Muscle layer of duodenum (tissue), 2 donors: ENCODE measurements around the gene IFNL1.

ENCODE experiments used
- H3K27ac ChIP-seq: one replicate; pipeline ENCODE4 v1.7.0; 2013; ENCODE audit warnings: mild to moderate bottlenecking, low read length
- H3K27me3 ChIP-seq: one replicate; pipeline ENCODE4 v1.7.0; 2013; ENCODE audit warnings: low read depth, mild to moderate bottlenecking, control low read depth, low read length
- H3K36me3 ChIP-seq, 2 donors: one replicate each; pipeline ENCODE4 v1.7.0; 2013; ENCODE audit warnings: low read length in 2 of 2, control low read depth in 1 of 2, mild to moderate bottlenecking in 1 of 2; ENCODE audit not compliant: insufficient read depth in 2 of 2, control insufficient read depth in 1 of 2
- H3K4me1 ChIP-seq, 2 donors: one replicate each; pipeline ENCODE4 v1.7.0; 2013; ENCODE audit warnings: low read length in 2 of 2, mild to moderate bottlenecking in 2 of 2, control low read depth in 1 of 2, moderate library complexity in 1 of 2; ENCODE audit not compliant: insufficient read depth in 2 of 2, control insufficient read depth in 1 of 2
- H3K4me3 ChIP-seq, 2 donors: one replicate each; pipeline ENCODE4 v1.7.0; 2013; ENCODE audit warnings: low read length in 2 of 2, low read depth in 1 of 2, mild to moderate bottlenecking in 1 of 2
- H3K9me3 ChIP-seq, 2 donors: one replicate each; pipeline ENCODE4 v1.7.0; 2013; ENCODE audit warnings: low read length in 2 of 2, control low read depth in 1 of 2, mild to moderate bottlenecking in 1 of 2; ENCODE audit not compliant: control insufficient read depth in 1 of 2
- donor health status: healthy.

The IFNL1 gene

DNA sequence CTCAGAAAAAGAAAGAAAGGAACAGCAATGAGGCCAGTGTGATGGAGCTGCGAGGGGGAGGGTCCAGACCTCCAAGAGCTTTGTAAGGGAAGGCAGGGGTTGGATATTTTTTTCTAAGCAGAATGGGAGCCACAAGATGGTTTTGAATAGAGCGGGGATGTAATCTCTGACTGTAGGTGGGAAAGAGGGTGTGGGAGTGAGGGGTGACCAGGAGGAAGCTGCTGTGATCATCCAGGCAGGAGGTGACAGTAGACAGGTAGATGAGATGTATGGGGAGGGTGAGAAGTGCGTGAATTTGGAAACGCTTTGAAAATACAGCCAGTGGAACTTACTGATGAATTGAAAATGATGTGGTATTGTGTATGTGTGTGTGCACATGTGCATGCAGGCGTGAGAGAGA lies 20.6 kb upstream of the IFNL1 start:
- Histone ChIP-seq H3K9me3 (no peaks in the 10 kb centered on the region), H3K36me3 (no peaks in the 10 kb centered on the region), H3K27ac (no peak overlapping the region), H3K4me1 (no peaks in the 10 kb centered on the region), H3K27me3 (no peaks in the 10 kb centered on the region), H3K4me3 (no peak overlapping the region)

DNA sequence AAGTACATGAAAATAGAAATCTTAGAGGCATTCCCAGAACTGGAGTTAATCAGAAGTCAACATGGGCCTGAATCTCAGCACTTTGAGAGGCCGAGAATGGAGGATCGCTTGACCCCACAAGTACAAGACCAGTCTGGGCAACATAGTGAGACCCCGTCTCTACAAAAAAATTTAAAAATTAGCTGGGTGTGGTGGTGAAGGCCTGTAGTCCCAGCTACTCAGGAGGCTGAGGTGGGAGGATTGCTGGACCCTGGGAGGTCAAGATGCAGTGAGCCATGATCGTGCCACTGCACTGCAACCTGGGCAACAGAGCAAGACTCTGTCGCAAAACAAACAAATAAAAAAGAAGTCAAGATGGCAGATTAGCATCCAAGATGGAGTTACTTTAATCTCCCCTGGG lies 19.5 kb upstream of the IFNL1 start:
- Histone ChIP-seq H3K27ac (no peak overlapping the region), H3K27me3 (no peaks in the 10 kb centered on the region), H3K4me1 (no peaks in the 10 kb centered on the region), H3K9me3 (peaks cover 2 to 8% of the 10 kb centered on the region in 2 donors), H3K4me3 (no peak overlapping the region), H3K36me3 (no peaks in the 10 kb centered on the region)

DNA sequence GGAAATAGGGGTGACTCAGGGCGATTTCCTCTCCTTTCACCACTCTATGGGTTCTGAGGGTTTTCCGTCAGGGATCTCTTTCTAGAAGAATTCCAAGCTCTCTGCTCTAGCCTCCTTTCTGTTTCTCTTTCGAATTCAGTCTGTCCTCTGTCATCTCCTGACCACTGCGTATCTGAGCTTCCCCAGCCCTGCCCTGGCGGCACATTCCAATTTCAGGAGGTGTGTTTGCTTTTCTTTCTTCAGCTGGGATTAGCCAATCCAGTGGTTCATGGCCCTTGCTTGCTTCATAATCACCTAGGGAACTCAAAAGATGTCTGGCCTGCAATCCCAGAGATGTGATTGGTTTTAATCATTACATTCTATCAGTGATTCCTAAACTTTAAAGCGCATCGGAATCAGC lies 18.6 kb upstream of the IFNL1 start:
- H3K27me3 ChIP-seq, result no peaks in the 10 kb centered on the region
- no peak overlapping the region for H3K4me3 ChIP-seq
- H3K9me3 ChIP-seq, result peaks cover 5 to 13% of the 10 kb centered on the region in 2 donors
- no peak overlapping the region for H3K27ac ChIP-seq
- no peaks in the 10 kb centered on the region for H3K4me1 ChIP-seq
- no peaks in the 10 kb centered on the region for H3K36me3 ChIP-seq

DNA sequence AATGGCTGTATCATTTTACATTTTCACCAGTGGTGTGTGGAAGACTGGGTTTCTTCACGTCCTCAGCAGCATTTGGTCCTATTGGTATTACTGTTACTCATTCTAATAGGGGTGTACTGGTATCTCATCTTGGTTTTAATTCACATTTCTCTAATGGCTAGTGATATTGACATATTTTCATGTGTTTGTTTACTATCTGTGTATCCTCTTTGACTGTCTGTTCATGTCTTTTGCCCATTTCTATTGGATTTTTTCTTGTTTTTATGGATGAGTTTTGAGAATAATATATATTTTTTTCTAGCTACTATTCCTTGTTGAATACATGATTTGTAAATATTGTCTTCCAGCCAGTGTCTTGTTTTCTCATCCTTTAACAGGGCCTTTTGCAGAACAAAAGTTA lies 14.2 kb upstream of the IFNL1 start:
- no peaks in the 10 kb centered on the region for H3K27me3 ChIP-seq
- no peak overlapping the region for H3K27ac ChIP-seq
- H3K4me1 ChIP-seq, result no peaks in the 10 kb centered on the region
- no peak overlapping the region for H3K4me3 ChIP-seq
- no peaks in the 10 kb centered on the region for H3K36me3 ChIP-seq
- peaks cover 5 to 29% of the 10 kb centered on the region in 2 donors for H3K9me3 ChIP-seq

DNA sequence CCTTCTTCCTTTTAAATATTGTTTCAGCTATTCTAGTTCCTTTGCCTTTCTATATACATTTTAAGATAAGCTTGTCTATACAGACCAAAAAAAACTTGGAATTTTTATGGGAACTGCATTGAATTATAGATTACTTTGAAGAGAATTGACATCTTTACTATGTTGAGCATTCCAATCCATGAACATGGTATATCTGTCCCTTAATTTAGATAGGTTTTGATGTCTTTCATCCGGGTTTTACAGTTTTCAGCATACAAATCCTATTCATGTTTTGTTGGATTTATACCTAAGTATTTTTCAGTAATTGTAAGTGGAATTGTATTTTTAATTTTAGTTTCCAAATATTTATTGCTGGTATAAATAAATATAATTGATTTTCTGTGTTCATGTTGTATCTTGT lies 12.2 kb upstream of the IFNL1 start:
- no peaks in the 10 kb centered on the region for H3K4me1 ChIP-seq
- H3K9me3 ChIP-seq, result peaks cover 5 to 29% of the 10 kb centered on the region in 2 donors
- no peaks in the 10 kb centered on the region for H3K27me3 ChIP-seq
- no peak overlapping the region for H3K27ac ChIP-seq
- no peaks in the 10 kb centered on the region for H3K36me3 ChIP-seq
- no peak overlapping the region for H3K4me3 ChIP-seq

DNA sequence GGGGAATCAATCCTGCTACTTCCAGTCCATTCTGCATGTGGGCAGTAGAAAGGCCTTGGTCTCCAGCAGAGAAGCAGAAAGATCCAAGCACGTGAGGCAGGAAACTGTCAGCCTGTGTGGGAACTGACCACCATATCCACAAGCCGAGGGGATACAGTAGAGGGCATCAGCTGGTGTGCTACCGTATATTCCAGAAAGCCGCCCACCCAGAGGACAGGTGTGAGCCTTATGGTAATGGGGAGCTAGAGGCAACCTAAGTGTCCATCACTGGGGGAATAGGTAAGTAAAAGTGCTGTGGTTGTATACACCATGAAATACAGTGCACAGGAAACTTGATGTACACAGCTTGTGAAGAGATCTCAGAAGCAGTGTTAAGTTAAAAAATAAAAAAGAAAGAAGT lies 2.8 kb upstream of the IFNL1 start:
- Histone ChIP-seq H3K9me3 (no peaks in the 10 kb centered on the region), H3K4me3 (no peak overlapping the region), H3K27ac (no peak overlapping the region), H3K36me3 (no peaks in the 10 kb centered on the region), H3K4me1 (no peaks in the 10 kb centered on the region), H3K27me3 (no peaks in the 10 kb centered on the region)

DNA sequence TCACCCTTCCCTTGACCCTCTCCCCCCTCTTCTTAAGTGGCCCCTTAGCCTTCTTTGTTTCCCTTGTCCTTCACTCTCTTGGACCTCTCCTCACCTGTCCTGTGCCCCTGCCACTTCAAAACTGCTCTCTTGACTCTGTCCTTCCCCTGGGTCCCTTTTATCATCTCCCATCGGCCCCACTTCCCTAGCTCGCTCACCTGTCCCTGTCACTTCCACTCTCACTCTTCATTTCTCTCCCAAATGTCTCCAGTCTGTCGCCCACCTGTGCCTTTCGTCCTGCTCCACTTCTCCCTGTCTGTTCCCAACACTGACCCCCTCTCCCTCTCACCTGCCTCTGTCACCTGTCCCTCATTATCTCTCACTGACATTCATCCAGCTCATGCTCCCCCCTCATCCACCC lies 699 bp downstream of the IFNL1 start:
- Histone ChIP-seq H3K36me3 (no peaks in the 10 kb centered on the region), H3K27me3 (no peaks in the 10 kb centered on the region), H3K9me3 (no peaks in the 10 kb centered on the region), H3K27ac (no peak overlapping the region), H3K4me3 (no peak overlapping the region), H3K4me1 (no peaks in the 10 kb centered on the region)

DNA sequence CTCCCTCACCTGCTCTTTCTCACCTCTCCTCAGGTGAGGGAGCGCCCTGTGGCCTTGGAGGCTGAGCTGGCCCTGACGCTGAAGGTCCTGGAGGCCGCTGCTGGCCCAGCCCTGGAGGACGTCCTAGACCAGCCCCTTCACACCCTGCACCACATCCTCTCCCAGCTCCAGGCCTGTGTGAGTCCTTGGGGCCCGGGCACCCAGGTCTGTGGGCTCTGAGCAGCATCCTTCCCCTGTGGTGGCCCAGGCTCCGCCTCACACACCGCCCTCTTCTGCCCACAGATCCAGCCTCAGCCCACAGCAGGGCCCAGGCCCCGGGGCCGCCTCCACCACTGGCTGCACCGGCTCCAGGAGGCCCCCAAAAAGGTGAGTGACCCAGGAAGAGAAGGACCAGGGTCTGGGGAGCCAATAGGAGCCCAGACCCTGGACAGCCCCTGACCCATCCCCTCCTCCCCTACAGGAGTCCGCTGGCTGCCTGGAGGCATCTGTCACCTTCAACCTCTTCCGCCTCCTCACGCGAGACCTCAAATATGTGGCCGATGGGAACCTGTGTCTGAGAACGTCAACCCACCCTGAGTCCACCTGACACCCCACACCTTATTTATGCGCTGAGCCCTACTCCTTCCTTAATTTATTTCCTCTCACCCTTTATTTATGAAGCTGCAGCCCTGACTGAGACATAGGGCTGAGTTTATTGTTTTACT lies 1.9 kb downstream of the IFNL1 start:
- H3K36me3 ChIP-seq, result no peaks in the 10 kb centered on the region
- no peak overlapping the region for H3K27ac ChIP-seq
- H3K4me1 ChIP-seq, result no peaks in the 10 kb centered on the region
- H3K4me3 ChIP-seq, result no peak overlapping the region
- no peaks in the 10 kb centered on the region for H3K9me3 ChIP-seq
- H3K27me3 ChIP-seq, result no peaks in the 10 kb centered on the region

DNA sequence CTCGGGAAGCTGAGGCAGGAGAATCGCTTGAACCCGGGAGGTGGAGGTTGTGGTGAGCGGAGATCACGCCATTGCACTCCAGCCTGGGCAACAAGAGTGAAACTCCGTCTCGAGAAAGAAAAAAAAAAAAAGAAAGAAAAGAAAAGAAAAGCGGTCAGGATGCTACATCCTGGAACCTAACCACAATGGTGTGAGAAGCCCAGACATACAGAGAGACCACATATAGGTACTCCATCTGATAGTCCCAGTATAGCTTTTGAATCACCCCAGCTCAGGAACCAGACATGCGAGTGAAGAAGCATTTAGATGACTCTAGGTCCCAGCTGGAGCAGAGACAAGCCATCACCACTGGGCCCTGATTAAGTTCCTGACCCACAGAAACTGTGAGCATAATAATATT lies 3.2 kb downstream of the IFNL1 start:
- Histone ChIP-seq H3K36me3 (no peaks in the 10 kb centered on the region), H3K27me3 (no peaks in the 10 kb centered on the region), H3K9me3 (no peaks in the 10 kb centered on the region), H3K4me1 (no peaks in the 10 kb centered on the region), H3K4me3 (no peak overlapping the region), H3K27ac (no peak overlapping the region)

DNA sequence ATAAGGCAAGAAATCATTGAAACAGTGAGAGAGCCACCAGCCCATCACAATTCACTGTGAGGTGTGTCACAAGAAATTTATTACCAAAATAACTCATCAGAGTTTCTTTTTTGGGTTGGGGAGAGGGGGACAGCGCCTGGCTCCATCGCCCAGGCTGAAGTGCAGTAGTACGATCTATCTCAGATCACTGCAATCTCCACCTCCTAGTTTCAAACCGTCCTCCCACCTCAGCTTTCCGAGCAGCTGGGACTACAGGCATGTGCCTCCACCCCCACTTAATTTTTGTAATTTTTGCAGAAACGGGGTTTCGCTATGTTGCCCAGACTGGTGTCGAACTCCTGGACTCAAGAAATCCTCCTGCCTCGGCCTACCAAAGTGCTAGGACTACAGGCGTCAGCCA lies 3.6 kb downstream of the IFNL1 start:
- Histone ChIP-seq H3K27ac (no peak overlapping the region), H3K36me3 (no peaks in the 10 kb centered on the region), H3K9me3 (no peaks in the 10 kb centered on the region), H3K27me3 (peaks cover 3% of the 10 kb centered on the region), H3K4me1 (no peaks in the 10 kb centered on the region), H3K4me3 (no peak overlapping the region)

DNA sequence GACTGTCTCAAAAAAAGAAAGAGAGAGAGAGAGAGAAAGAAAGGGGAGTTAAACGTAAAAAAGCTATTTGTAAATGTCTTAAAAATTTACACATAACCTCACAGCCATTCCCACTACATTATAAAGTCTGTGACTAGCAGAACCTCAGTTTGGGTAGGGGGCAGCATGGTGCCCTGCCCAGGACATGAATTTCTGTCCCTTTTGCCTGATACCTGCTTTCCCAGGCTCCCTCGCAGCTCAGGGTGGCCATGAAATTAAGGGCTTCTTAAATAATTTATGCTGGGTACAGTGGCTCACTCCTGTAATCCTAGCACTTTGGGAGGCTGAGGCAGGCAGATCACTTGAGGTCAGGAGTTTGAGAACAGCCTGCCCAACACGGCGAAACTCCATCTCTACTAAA lies 4.8 kb downstream of the IFNL1 start:
- Histone ChIP-seq H3K9me3 (no peaks in the 10 kb centered on the region), H3K27ac (no peak overlapping the region), H3K27me3 (peaks cover 14% of the 10 kb centered on the region), H3K4me3 (no peak overlapping the region), H3K4me1 (no peaks in the 10 kb centered on the region), H3K36me3 (no peaks in the 10 kb centered on the region)

DNA sequence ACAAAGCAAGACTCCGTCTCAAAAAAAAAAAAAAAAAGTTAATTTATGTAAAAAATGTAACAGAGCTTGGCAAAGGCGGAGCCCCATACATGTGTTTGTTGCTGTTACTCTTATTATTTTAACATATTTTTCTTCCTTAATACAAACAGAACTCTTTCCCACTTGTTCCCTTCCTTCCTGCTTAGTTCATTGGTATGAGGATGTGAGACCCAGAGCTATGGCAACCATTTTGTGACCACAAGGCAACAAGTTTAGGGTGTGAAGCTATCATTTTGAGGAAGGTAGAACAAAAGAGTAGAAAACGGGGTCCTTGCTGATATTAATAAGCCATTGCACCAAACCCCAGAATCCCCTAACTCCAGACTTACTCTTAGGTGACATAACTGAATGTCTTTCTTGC lies 5.4 kb downstream of the IFNL1 start:
- Histone ChIP-seq H3K9me3 (no peaks in the 10 kb centered on the region), H3K27me3 (peaks cover 18% of the 10 kb centered on the region), H3K27ac (no peak overlapping the region), H3K4me1 (no peaks in the 10 kb centered on the region), H3K4me3 (no peak overlapping the region), H3K36me3 (no peaks in the 10 kb centered on the region)
